Astrocyte (in vitro differentiated cells and primary cell): ENCODE measurements around the gene SLC6A3. TPM values are rescaled to one million over a fixed set of nuclear protein-coding genes. Genes with fewer than 3 reads are reported as not detected.

Experiments used
- DNase-seq: peaks from one replicate; pipeline ENCODE4 v3.0.0-alpha.2; 2010; ENCODE audit warnings: low read depth
- FAIRE-seq: peaks from 2 replicates; lab custom pipeline; 2011; peaks lifted over from hg19 to GRCh38; lab: Jason Lieb, UNC
- H2AFZ ChIP-seq: 2 replicates; pipeline ENCODE4 v1.6.0; 2012; ENCODE audit warnings: low read depth, low read length, inconsistent platforms
- H3K27ac ChIP-seq: 2 replicates; pipeline ENCODE4 v1.5.1; 2011; ENCODE audit warnings: low read depth, low read length, inconsistent platforms
- H3K27me3 ChIP-seq: 2 replicates; pipeline ENCODE4 v1.6.0; 2011; ENCODE audit warnings: low read length, inconsistent platforms; ENCODE audit not compliant: insufficient read depth
- H3K36me3 ChIP-seq: 2 replicates; pipeline ENCODE4 v1.5.1; 2011; ENCODE audit warnings: low read length, inconsistent platforms; ENCODE audit not compliant: insufficient read depth
- H3K4me1 ChIP-seq: 2 replicates; pipeline ENCODE4 v1.5.1; 2011; ENCODE audit warnings: low read length, inconsistent platforms; ENCODE audit not compliant: insufficient read depth
- H3K4me2 ChIP-seq: 2 replicates; pipeline ENCODE4 v1.6.0; 2012; ENCODE audit warnings: low read length, inconsistent platforms
- H3K4me3 ChIP-seq: 2 replicates; pipeline ENCODE4 v1.5.1; 2011; ENCODE audit warnings: low read depth, mild to moderate bottlenecking, low read length, inconsistent platforms; ENCODE audit not compliant: insufficient read depth
- H3K79me2 ChIP-seq: 2 replicates; pipeline ENCODE4 v1.6.0; 2012; ENCODE audit warnings: mild to moderate bottlenecking, low read length, inconsistent platforms; ENCODE audit not compliant: insufficient read depth
- H3K9ac ChIP-seq: 2 replicates; pipeline ENCODE4 v1.6.0; 2012; ENCODE audit warnings: mild to moderate bottlenecking, low read length, inconsistent platforms
- H3K9me3 ChIP-seq: 2 replicates; pipeline ENCODE4 v1.5.1; 2012; ENCODE audit warnings: low read depth, mild to moderate bottlenecking, low read length, inconsistent platforms; ENCODE audit not compliant: insufficient read depth
- H4K20me1 ChIP-seq: 2 replicates; pipeline ENCODE4 v1.6.0; 2012; ENCODE audit warnings: low read length, inconsistent platforms; ENCODE audit not compliant: insufficient read depth
- H3K27ac Mint-ChIP-seq: one replicate; pipeline ENCODE4 v1.8.0; 2021; ENCODE audit warnings: mild to moderate bottlenecking, mixed read lengths; ENCODE audit not compliant: unreplicated experiment
- H3K27me3 Mint-ChIP-seq: one replicate; pipeline ENCODE4 v1.8.0; 2021; ENCODE audit warnings: low read depth, mixed read lengths; ENCODE audit not compliant: unreplicated experiment
- H3K36me3 Mint-ChIP-seq: one replicate; pipeline ENCODE4 v1.8.0; 2021; ENCODE audit warnings: low read depth, mixed read lengths; ENCODE audit not compliant: unreplicated experiment
- H3K4me1 Mint-ChIP-seq: one replicate; pipeline ENCODE4 v1.8.0; 2021; ENCODE audit warnings: low read depth, mixed read lengths; ENCODE audit not compliant: unreplicated experiment
- H3K4me3 Mint-ChIP-seq: one replicate; pipeline ENCODE4 v1.8.0; 2021; ENCODE audit warnings: mild to moderate bottlenecking, moderate library complexity, mixed read lengths; ENCODE audit not compliant: unreplicated experiment
- H3K9me3 Mint-ChIP-seq: one replicate; pipeline ENCODE4 v1.8.0; 2021; ENCODE audit warnings: mild to moderate bottlenecking, mixed read lengths; ENCODE audit not compliant: unreplicated experiment
- EZH2 ChIP-seq: IDR thresholded peaks from 2 replicates; pipeline ENCODE4 v1.6.1; 2012; ENCODE audit warnings: mild to moderate bottlenecking, low read length, inconsistent platforms; ENCODE audit not compliant: insufficient read depth
- total RNA-seq: library from RNA; stranded (reverse); gene quantifications from 2 replicates; pipeline ENCODE4 v1.2.1, GENCODE V29; 2021
- TF ChIP-seq, protein P1 (sequence below): IDR thresholded peaks from 2 replicates; pipeline ENCODE4 v1.5.1; 2011; ENCODE audit warnings: low read depth, mild to moderate bottlenecking, inconsistent platforms, low read length, moderate library complexity; ENCODE audit not compliant: insufficient read depth

Gene SLC6A3
- total RNA-seq, 1 donor from 2014 or later = 0.07 TPM

DNA sequence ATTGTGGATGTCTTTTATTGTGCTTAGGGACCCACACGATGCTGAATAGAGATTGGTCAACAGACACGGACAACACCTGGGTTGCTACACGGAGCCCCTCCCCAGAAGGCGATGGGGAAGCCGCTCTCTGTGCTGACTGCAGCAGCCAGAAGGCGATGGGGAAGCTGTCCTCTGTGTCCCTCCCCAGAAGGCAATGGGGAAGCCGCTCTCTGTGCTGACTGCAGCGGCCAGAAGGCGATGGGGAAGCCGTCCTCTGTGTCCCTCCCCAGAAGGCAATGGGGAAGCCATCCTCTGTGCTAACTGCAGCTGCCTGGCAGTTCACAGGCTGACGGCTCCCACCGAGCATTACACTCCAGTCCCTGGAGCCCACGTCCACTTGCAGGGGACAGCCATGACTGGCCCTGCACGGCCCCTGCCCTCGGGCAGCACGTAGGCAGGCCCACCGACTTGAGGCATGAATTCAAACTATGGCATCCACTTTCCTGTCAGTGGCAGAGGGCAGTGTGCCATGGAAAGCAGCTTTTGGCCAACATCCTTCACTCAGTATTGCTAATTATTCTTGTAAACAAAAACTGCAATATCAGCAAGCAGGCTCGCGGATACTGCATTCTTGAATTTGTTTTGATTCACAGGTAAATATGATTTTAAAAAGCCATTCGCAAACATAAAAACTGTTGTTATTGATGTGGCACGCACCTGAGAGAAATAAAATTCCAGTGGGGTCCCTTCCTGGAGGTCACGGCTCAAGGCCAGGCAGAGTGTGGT lies 52.3 kb downstream of the SLC6A3 start:
- H3K4me3 ChIP-seq = no peak overlapping the region
- H3K4me1 ChIP-seq = no peaks in the 10 kb centered on the region
- Mint-ChIP-seq H3K9me3 (no peaks in the 10 kb centered on the region), H3K27me3 (peaks cover 79% of the 10 kb centered on the region), H3K4me1 (no peaks in the 10 kb centered on the region), H3K36me3 (no peaks in the 10 kb centered on the region), H3K4me3 (no peak overlapping the region), H3K27ac (no peak overlapping the region)
- no peak for TF ChIP-seq EZH2
- TF ChIP-seq, protein P1, sequence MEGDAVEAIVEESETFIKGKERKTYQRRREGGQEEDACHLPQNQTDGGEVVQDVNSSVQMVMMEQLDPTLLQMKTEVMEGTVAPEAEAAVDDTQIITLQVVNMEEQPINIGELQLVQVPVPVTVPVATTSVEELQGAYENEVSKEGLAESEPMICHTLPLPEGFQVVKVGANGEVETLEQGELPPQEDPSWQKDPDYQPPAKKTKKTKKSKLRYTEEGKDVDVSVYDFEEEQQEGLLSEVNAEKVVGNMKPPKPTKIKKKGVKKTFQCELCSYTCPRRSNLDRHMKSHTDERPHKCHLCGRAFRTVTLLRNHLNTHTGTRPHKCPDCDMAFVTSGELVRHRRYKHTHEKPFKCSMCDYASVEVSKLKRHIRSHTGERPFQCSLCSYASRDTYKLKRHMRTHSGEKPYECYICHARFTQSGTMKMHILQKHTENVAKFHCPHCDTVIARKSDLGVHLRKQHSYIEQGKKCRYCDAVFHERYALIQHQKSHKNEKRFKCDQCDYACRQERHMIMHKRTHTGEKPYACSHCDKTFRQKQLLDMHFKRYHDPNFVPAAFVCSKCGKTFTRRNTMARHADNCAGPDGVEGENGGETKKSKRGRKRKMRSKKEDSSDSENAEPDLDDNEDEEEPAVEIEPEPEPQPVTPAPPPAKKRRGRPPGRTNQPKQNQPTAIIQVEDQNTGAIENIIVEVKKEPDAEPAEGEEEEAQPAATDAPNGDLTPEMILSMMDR = no peak
- H3K27me3 ChIP-seq = peaks cover 6% of the 10 kb centered on the region
- H4K20me1 ChIP-seq = no peaks in the 10 kb centered on the region
- no peak overlapping the region for H3K4me2 ChIP-seq
- peaks cover 3% of the 10 kb centered on the region for H3K9me3 ChIP-seq
- no peaks in the 10 kb centered on the region for H3K79me2 ChIP-seq
- FAIRE-seq = no peak
- DNase-seq = no peak
- no peak overlapping the region for H3K9ac ChIP-seq
- H3K27ac ChIP-seq = no peak overlapping the region
- H2AFZ ChIP-seq = no peak overlapping the region
- no peaks in the 10 kb centered on the region for H3K36me3 ChIP-seq

GRCh38 chr5:1392261-1392660 lies 53.0 kb downstream of the SLC6A3 start:
- Histone ChIP-seq H3K36me3 (no peaks in the 10 kb centered on the region), H3K27ac (no peak overlapping the region), H3K27me3 (peaks cover 6% of the 10 kb centered on the region), H3K79me2 (no peaks in the 10 kb centered on the region), H2AFZ (no peak overlapping the region), H3K4me3 (no peak overlapping the region), H3K9me3 (peaks cover 3% of the 10 kb centered on the region), H3K9ac (no peak overlapping the region), H3K4me1 (no peaks in the 10 kb centered on the region), H3K4me2 (no peak overlapping the region), H4K20me1 (no peaks in the 10 kb centered on the region)
- no peak for FAIRE-seq
- no peak for DNase-seq
- no peaks in the 10 kb centered on the region for H3K36me3 Mint-ChIP-seq
- H3K9me3 Mint-ChIP-seq = no peaks in the 10 kb centered on the region
- no peak overlapping the region for H3K4me3 Mint-ChIP-seq
- H3K4me1 Mint-ChIP-seq = no peaks in the 10 kb centered on the region
- TF ChIP-seq, protein P1 = no peak
- TF ChIP-seq EZH2 = no peak
- no peak overlapping the region for H3K27ac Mint-ChIP-seq
- peaks cover 79% of the 10 kb centered on the region for H3K27me3 Mint-ChIP-seq

GRCh38 chr5:1391691-1392090 lies 53.5 kb downstream of the SLC6A3 start:
- H3K27ac Mint-ChIP-seq = no peak overlapping the region
- no peak overlapping the region for H2AFZ ChIP-seq
- peaks cover 78% of the 10 kb centered on the region for H3K27me3 Mint-ChIP-seq
- no peak overlapping the region for H3K9ac ChIP-seq
- no peak overlapping the region for H3K4me3 ChIP-seq
- H4K20me1 ChIP-seq = no peaks in the 10 kb centered on the region
- no peak overlapping the region for H3K4me3 Mint-ChIP-seq
- DNase-seq (no peak), FAIRE-seq (no peak)
- TF ChIP-seq EZH2 = no peak
- TF ChIP-seq, protein P1 = no peak
- peaks cover 9% of the 10 kb centered on the region for H3K27me3 ChIP-seq
- H3K4me1 Mint-ChIP-seq = no peaks in the 10 kb centered on the region
- no peaks in the 10 kb centered on the region for H3K36me3 ChIP-seq
- H3K4me1 ChIP-seq = no peaks in the 10 kb centered on the region
- H3K4me2 ChIP-seq = no peak overlapping the region
- H3K36me3 Mint-ChIP-seq = no peaks in the 10 kb centered on the region
- H3K79me2 ChIP-seq = no peaks in the 10 kb centered on the region
- peaks cover 3% of the 10 kb centered on the region for H3K9me3 ChIP-seq
- peaks cover 2% of the 10 kb centered on the region for H3K9me3 Mint-ChIP-seq
- H3K27ac ChIP-seq = no peak overlapping the region
